K562 (cell line): ENCODE data around the gene TMEM141. TPM values are rescaled to one million over a fixed set of nuclear protein-coding genes. Genes with fewer than 3 reads are reported as not detected.

Experiments
- ATAC-seq: fragments of 200-7000 bp; cut with Tn5 transposase; 3 replicates; pipeline ENCODE4 v1.9.1; 2020; ENCODE audit warnings: moderate library complexity
- BruUV-seq: library from RNA; stranded (reverse); fragments of 400-500 nt; replicated peaks from 2 replicates; lab custom pipeline; 2021; lab: Mats Ljungman, UMichigan
- CTCF ChIA-PET: fragments of 300-600 bp; formaldehyde crosslinking; extraction: SDS; loops from one replicate; lab custom pipeline; 2021; ENCODE audit warnings: low intra/inter-chr PET ratio; lab: Yijun Ruan, JAX
- POLR2A ChIA-PET: fragments of 300-600, 350-650 bp; sonication (Branson Sonifier 250); formaldehyde crosslinking; extraction: SDS; loops from one replicate; lab custom pipeline; 2021; ENCODE audit warnings: antibody characterized with exemption, inconsistent platforms; lab: Yijun Ruan, JAX
- DNase-seq, 4 experiments: peaks; one replicate each; pipeline versions ENCODE4 v3.0.0 to v3.0.0-alpha.2; 2011 to 2018; ENCODE audit warnings: low spot score in 3 of 4, mixed read lengths in 3 of 4; ENCODE audit errors: extremely low read depth in 1 of 4
- FAIRE-seq: peaks from 2 replicates; lab custom pipeline; 2011; peaks lifted over from hg19 to GRCh38; lab: Jason Lieb, UNC
- H2AFZ ChIP-seq: 2 replicates; pipeline ENCODE4 v1.6.0; 2011; ENCODE audit warnings: low read depth, low read length, control low read depth, inconsistent platforms
- H3K27ac ChIP-seq: fragments of 200-600 bp; 3 replicates; pipeline ENCODE4 v1.8.0; 2011; ENCODE audit warnings: low read depth, mild to moderate bottlenecking, control low read depth, inconsistent platforms, low read length, moderate library complexity, mixed read lengths; ENCODE audit errors: extremely low read depth
- H3K27me3 ChIP-seq, 2 experiments: fragments of 300-600 bp in 1 of 2; 2 replicates in 1 of 2; 3 replicates in 1 of 2; pipeline versions ENCODE4 v1.6.0 to v1.8.0; 2011; ENCODE audit warnings: inconsistent platforms in 2 of 2, low read length in 2 of 2, mild to moderate bottlenecking in 1 of 2, mixed read lengths in 1 of 2, moderate library complexity in 1 of 2; ENCODE audit not compliant: control insufficient read depth in 2 of 2, insufficient read depth in 2 of 2
- H3K36me3 ChIP-seq: fragments of 300-600 bp; 3 replicates; pipeline ENCODE4 v1.8.0; 2011; ENCODE audit warnings: mild to moderate bottlenecking, low read length, inconsistent platforms; ENCODE audit not compliant: control insufficient read depth, insufficient read depth
- H3K4me1 ChIP-seq, 2 experiments: fragments of 200-600 bp in 1 of 2; replicated peaks in 1 of 2; 2 replicates in 1 of 2; 3 replicates in 1 of 2; pipeline versions ENCODE4 v1.5.1 to v1.8.0; 2011; ENCODE audit warnings: inconsistent platforms in 2 of 2, low read length in 2 of 2, mild to moderate bottlenecking in 1 of 2, mixed read lengths in 1 of 2, moderate library complexity in 1 of 2; ENCODE audit not compliant: control insufficient read depth in 2 of 2, insufficient read depth in 2 of 2
- H3K4me2 ChIP-seq: 2 replicates; pipeline ENCODE4 v1.6.1; 2011; ENCODE audit warnings: low read length, control low read depth, inconsistent platforms, mixed read lengths; ENCODE audit not compliant: insufficient read depth
- H3K4me3 ChIP-seq: fragments of 200-600 bp; sonication (generic), shearing (Covaris generic); 2 replicates; pipeline ENCODE4 v1.5.1; 2016; ENCODE audit warnings: control low read depth, inconsistent platforms
- H3K79me2 ChIP-seq: fragments of 200-600 bp; 3 replicates; pipeline ENCODE4 v1.8.0; 2011; ENCODE audit warnings: low read length, inconsistent platforms; ENCODE audit not compliant: control insufficient read depth, insufficient read depth
- H3K9ac ChIP-seq, 2 experiments: 2 replicates each; pipeline versions ENCODE4 v1.6.0 to v1.6.1; 2011; ENCODE audit warnings: low read depth in 2 of 2, low read length in 2 of 2, control low read depth in 1 of 2, inconsistent platforms in 1 of 2, mild to moderate bottlenecking in 1 of 2, mixed read lengths in 1 of 2; ENCODE audit not compliant: insufficient read depth in 1 of 2
- H3K9me1 ChIP-seq: one replicate; pipeline ENCODE4 v1.6.0; 2011; ENCODE audit warnings: inconsistent platforms, mild to moderate bottlenecking, low read length, moderate library complexity; ENCODE audit not compliant: control insufficient read depth, insufficient read depth
- H3K9me3 ChIP-seq: replicated peaks from 2 replicates; pipeline ENCODE4 v1.5.1; 2011; ENCODE audit warnings: low read depth, low read length, inconsistent platforms; ENCODE audit not compliant: control insufficient read depth, insufficient read depth
- H4K20me1 ChIP-seq: replicated peaks from 2 replicates; pipeline ENCODE4 v1.6.1; 2011; ENCODE audit warnings: low read length, inconsistent platforms, mixed read lengths; ENCODE audit not compliant: control insufficient read depth, insufficient read depth
- BCOR ChIP-seq: fragments of 450-650 bp; IDR thresholded peaks from 2 replicates; pipeline ENCODE4 v1.6.1; 2016
- CREB3 ChIP-seq: fragments of 450-650 bp; conservative IDR thresholded peaks from 2 replicates; pipeline ENCODE4 v1.6.1; 2016; ENCODE audit warnings: missing genetic modification characterization, low read depth, mild to moderate bottlenecking, missing compliant biosample characterization, moderate library complexity
- IRF1 ChIP-seq: sonication (generic); formaldehyde crosslinking; IDR thresholded peaks from 2 replicates; pipeline ENCODE4 v1.8.0; 2022; ENCODE audit warnings: missing genetic modification reagents, mild to moderate bottlenecking, borderline replicate concordance
- KDM1A ChIP-seq, 2 experiments: fragments of 450-650 bp; IDR thresholded peaks; 2 replicates each; pipeline ENCODE4 v1.6.1; 2016; ENCODE audit warnings: mild to moderate bottlenecking in 2 of 2
- MAFK ChIP-seq: IDR thresholded peaks from 2 replicates; pipeline ENCODE4 v1.6.1; 2011; ENCODE audit warnings: low read length, improper control_type of control experiment
- REST ChIP-seq, 2 experiments: fragments of 450-650 bp; formaldehyde crosslinking in 1 of 2; IDR thresholded peaks; 2 replicates each; pipeline versions ENCODE4 v1.4.0 to v1.6.1; 2014 to 2020; ENCODE audit warnings: mild to moderate bottlenecking in 2 of 2, borderline replicate concordance in 1 of 2, low read depth in 1 of 2
- SMARCA5 ChIP-seq: fragments of 450-650 bp; IDR thresholded peaks from 2 replicates; pipeline ENCODE4 v1.6.1; 2016
- XRCC4 ChIP-seq: IDR thresholded peaks from one replicate; pipeline ENCODE4 v1.6.1; 2011; ENCODE audit not compliant: insufficient read depth, insufficient read length; ENCODE audit errors: extremely low read depth
- ZNF384 ChIP-seq: IDR thresholded peaks from 2 replicates; pipeline ENCODE4 v1.6.1; 2012; ENCODE audit warnings: low read depth, low read length, improper control_type of control experiment
- ZNF655 ChIP-seq: fragments of 250-450 bp; sonication (Bioruptor Pico); IDR thresholded peaks from 2 replicates; pipeline ENCODE4 v1.5.0; 2021
- WGBS: fragments of 100-300 bp; shearing (Covaris generic); methylation state at CpG from one replicate; pipeline ENCODE4 v1.1.6; 2016; ENCODE audit warnings: low coverage, mixed read lengths; ENCODE audit not compliant: insufficient coverage; ENCODE audit errors: missing lambda C conversion rate; 5-methylcytosine and 5-hydroxymethylcytosine counted together
- in situ Hi-C: fragments of 300-500 bp; cut with MboI; formaldehyde crosslinking; loops from 4 replicates; pipeline ENCODE4 v1.15.0; 2018; ENCODE audit warnings: inconsistent platforms, mixed read lengths
- intact Hi-C: fragments of 100-400 bp; cut with micrococcal nuclease; formaldehyde crosslinking; loops from 2 replicates; pipeline ENCODE4 v1.14.2; 2022
- polyA plus RNA-seq, 8 experiments: library from polyadenylated mRNA; depleted of rRNA in 4 of 8; stranded (reverse) in 5 of 8; unstranded in 3 of 8; fragments of >200 nt; fragmentation: Nextera tagmentation in 2 of 8; fragmentation: Illumina TruSeq in 1 of 8; extraction: Ambion mirVana in 2 of 8; extraction: Trizol in 1 of 8; gene quantifications; 2 replicates each; pipeline versions ENCODE4 v1.2.1 to v1.2.3, GENCODE V29; 2011 to 2014; ENCODE audit warnings: inconsistent platforms in 1 of 8, missing spikeins in 1 of 8
- total RNA-seq, 7 experiments: library from RNA; depleted of rRNA in 6 of 7; stranded (reverse); fragments of >200 nt in 6 of 7; fragmentation: Illumina TruSeq in 2 of 7; extraction: Trizol in 2 of 7; gene quantifications; 2 replicates each; pipeline versions ENCODE4 v1.2.1 to v1.2.3, GENCODE V29; 2011 to 2021; ENCODE audit warnings: low replicate concordance in 1 of 7

The TMEM141 gene
- total and polyA plus RNA-seq, 9 of the 15 experiments (the other 6 are each of a cell fraction or from before 2014, with no cell fraction given): 21.5 to 123 (median 74.8) TPM

GRCh38 chr9:136761545-136761981, 29.6 kb upstream of the TMEM141 start:
- Histone ChIP-seq H3K4me3 (no peak overlapping the region), H3K9me1 (no peaks in the 10 kb centered on the region), H3K27me3 (no peaks in the 10 kb centered on the region), H2AFZ (no peak overlapping the region), H3K27ac (no peak overlapping the region), H3K9me3 (no peaks in the 10 kb centered on the region), H3K4me2 (no peak overlapping the region), H4K20me1 (no peaks in the 10 kb centered on the region), H3K4me1 (peaks cover 8 to 78% of the 10 kb centered on the region in 2 experiments; a peak in 4 of 5 replicates), H3K36me3 (no peaks in the 10 kb centered on the region), H3K79me2 (no peaks in the 10 kb centered on the region), H3K9ac (peak overlapping the region in 1 of 2 experiments; percentile 76; a peak in 2 of 4 replicates)
- no TSS peak for BruUV-seq
- FAIRE-seq (no peak), DNase-seq (peak in 1 of 4 experiments; percentile 42), ATAC-seq (no peak)
- intact Hi-C loops (no loop called here), in situ Hi-C loops (no loop called here)
- ChIA-PET CTCF (no interaction called here), POLR2A (interaction anchor here (0.5 to 1.6 kb wide), 3 partner anchors 10 to 1209 kb away, joined by 3 to 6 read pairs (median 3); no protein-coding TSS in a partner anchor)
- 37% methylated on average over 5 of the region's 13 CpGs for WGBS
- TF ChIP-seq SMARCA5 (peak; percentile 4; the same call in 1 of the 2 replicates), KDM1A (IDR thresholded peaks at IDR 0.05) (peak; percentile 44 to 53; a peak in 2 of 4 replicates), ZNF384 (no peak), XRCC4 (no peak), BCOR (peak; percentile 82), ZNF655 (CRISPR knock-in tag) (no peak), CREB3 (tag) (no peak), MAFK (no peak), REST (IDR thresholded peaks at IDR 0.05; ENCODE audit: borderline replicate concordance) (no peak), REST (CRISPR knock-in tag; IDR thresholded peaks at IDR 0.05; ENCODE audit: low read depth) (no peak), IRF1 (CRISPR knock-in tag) (no peak)
